Liver (tissue), 9 donors: Measurements from ENCODE around the gene LRRC8B. TPM values are rescaled to one million over a fixed set of nuclear protein-coding genes. Genes with fewer than 3 reads are reported as not detected.

Source experiments
- DNase-seq: peaks from one replicate; pipeline ENCODE4 v3.0.0-alpha.2; 2017; ENCODE audit warnings: low spot score
- H3K27ac ChIP-seq, 2 donors: one replicate each; pipeline ENCODE4 v1.7.0; 2013; ENCODE audit warnings: inconsistent platforms in 2 of 2, low read length in 2 of 2, control low read depth in 1 of 2, low read depth in 1 of 2, mild to moderate bottlenecking in 1 of 2
- H3K27me3 ChIP-seq, 4 donors: one replicate each; pipeline versions ENCODE4 v1.6.1 to v1.7.0; 2013; ENCODE audit warnings: low read length in 3 of 4, inconsistent platforms in 1 of 4, mild to moderate bottlenecking in 1 of 4, moderate library complexity in 1 of 4; ENCODE audit not compliant: control insufficient read depth in 4 of 4, insufficient read depth in 4 of 4
- H3K36me3 ChIP-seq, 4 donors: one replicate each; pipeline versions ENCODE4 v1.6.1 to v1.7.0; 2013; ENCODE audit warnings: low read length in 3 of 4, mild to moderate bottlenecking in 3 of 4, low read depth in 1 of 4, moderate library complexity in 1 of 4; ENCODE audit not compliant: control insufficient read depth in 4 of 4, insufficient read depth in 3 of 4
- H3K4me1 ChIP-seq, 4 donors: one replicate each; pipeline versions ENCODE4 v1.6.1 to v1.7.0; 2013; ENCODE audit warnings: low read length in 3 of 4, mild to moderate bottlenecking in 3 of 4, moderate library complexity in 1 of 4; ENCODE audit not compliant: control insufficient read depth in 4 of 4, insufficient read depth in 4 of 4
- H3K4me3 ChIP-seq, 3 donors: one replicate each; pipeline versions ENCODE4 v1.6.1 to v1.7.0; 2013; ENCODE audit warnings: low read length in 3 of 3, control low read depth in 1 of 3, low read depth in 1 of 3, mild to moderate bottlenecking in 1 of 3
- H3K9ac ChIP-seq, 2 donors: one replicate each; pipeline ENCODE4 v1.7.0; 2013; ENCODE audit warnings: low read length in 2 of 2, mild to moderate bottlenecking in 2 of 2, moderate library complexity in 2 of 2, control low read depth in 1 of 2, low read depth in 1 of 2
- H3K9me3 ChIP-seq, 4 donors: one replicate each; pipeline versions ENCODE4 v1.6.1 to v1.7.0; 2013; ENCODE audit warnings: low read length in 3 of 4; ENCODE audit not compliant: control insufficient read depth in 4 of 4
- ATF3 ChIP-seq: IDR thresholded peaks from 2 replicates; pipeline ENCODE4 v1.6.1; 2016; ENCODE audit warnings: antibody characterized with exemption
- CTCF ChIP-seq: fragments of 150-350 bp; IDR thresholded peaks from 2 replicates; pipeline ENCODE4 v1.5.1; 2017; ENCODE audit warnings: improper control_type of control experiment, low read depth, low read length; ENCODE audit not compliant: missing input control
- EGR1 ChIP-seq, 2 donors: IDR thresholded peaks; 2 replicates each; pipeline ENCODE4 v1.6.1; 2016 to 2018; ENCODE audit warnings: antibody characterized with exemption in 2 of 2, low read depth in 2 of 2
- FOXA1 ChIP-seq: IDR thresholded peaks from 2 replicates; pipeline ENCODE4 v1.6.1; 2016; ENCODE audit warnings: antibody characterized with exemption
- FOXA2 ChIP-seq: IDR thresholded peaks from 2 replicates; pipeline ENCODE4 v1.6.1; 2016; ENCODE audit warnings: antibody characterized with exemption
- GABPA ChIP-seq, 2 donors: IDR thresholded peaks in 1 of 2; conservative IDR thresholded peaks in 1 of 2; 2 replicates each; pipeline ENCODE4 v1.6.1; 2016; ENCODE audit warnings: antibody characterized with exemption in 2 of 2, mild to moderate bottlenecking in 1 of 2, moderate library complexity in 1 of 2
- HNF4A ChIP-seq, 2 donors: conservative IDR thresholded peaks; 2 replicates each; pipeline ENCODE4 v1.6.1; 2016; ENCODE audit warnings: antibody characterized with exemption in 2 of 2, mild to moderate bottlenecking in 2 of 2
- HNF4G ChIP-seq: IDR thresholded peaks from 2 replicates; pipeline ENCODE4 v1.6.1; 2016; ENCODE audit warnings: antibody characterized with exemption
- JUND ChIP-seq, 2 donors: IDR thresholded peaks; 2 replicates each; pipeline ENCODE4 v1.6.1; 2016; ENCODE audit warnings: antibody characterized with exemption in 2 of 2
- MAX ChIP-seq: IDR thresholded peaks from 2 replicates; pipeline ENCODE4 v1.6.1; 2016; ENCODE audit warnings: antibody characterized with exemption
- NR2F2 ChIP-seq: IDR thresholded peaks from 2 replicates; pipeline ENCODE4 v1.6.1; 2016; ENCODE audit warnings: antibody characterized with exemption
- RAD21 ChIP-seq, 2 donors: IDR thresholded peaks; 2 replicates each; pipeline ENCODE4 v1.6.1; 2016; ENCODE audit warnings: antibody characterized with exemption in 2 of 2, mild to moderate bottlenecking in 2 of 2
- RXRA ChIP-seq, 2 donors: IDR thresholded peaks; 2 replicates each; pipeline ENCODE4 v1.6.1; 2017 to 2018; ENCODE audit warnings: antibody characterized with exemption in 2 of 2, mild to moderate bottlenecking in 1 of 2
- SP1 ChIP-seq: IDR thresholded peaks from 2 replicates; pipeline ENCODE4 v1.6.1; 2018; ENCODE audit warnings: antibody characterized with exemption, mild to moderate bottlenecking
- TAF1 ChIP-seq: conservative IDR thresholded peaks from 2 replicates; pipeline ENCODE4 v1.6.1; 2016; ENCODE audit warnings: antibody characterized with exemption, mild to moderate bottlenecking
- YY1 ChIP-seq: IDR thresholded peaks from 2 replicates; pipeline ENCODE4 v1.6.1; 2016; ENCODE audit warnings: antibody characterized with exemption, mild to moderate bottlenecking
- ZBTB33 ChIP-seq: IDR thresholded peaks from 2 replicates; pipeline ENCODE4 v1.6.1; 2016; ENCODE audit warnings: antibody characterized with exemption
- WGBS: extraction: QIAGEN DNeasy Blood & Tissue Kit; methylation state at CpG from one replicate; pipeline ENCODE4 v1.1.7; 2013; 5-methylcytosine and 5-hydroxymethylcytosine counted together
- polyA plus RNA-seq, 2 donors: library from polyadenylated mRNA; stranded (reverse) in 1 of 2; unstranded in 1 of 2; fragments of 200-250 nt in 1 of 2; fragments of >200 nt in 1 of 2; fragmentation: Nextera tagmentation in 1 of 2; extraction: Ambion mirVana in 1 of 2; gene quantifications; one replicate each; pipeline versions ENCODE4 v1.2.1 to v1.2.3, GENCODE V29; 2013 to 2015
- total RNA-seq, 2 donors: library from RNA; depleted of rRNA; stranded (reverse); fragments of >200 nt; gene quantifications; one replicate each; pipeline ENCODE4 v1.2.3, GENCODE V29; 2014
- donor health status: healthy.
- donor health status: healthy.
- donor health status: healthy.
- donor health status: healthy.
- donor health status: healthy.

Gene LRRC8B
- total and polyA plus RNA-seq, 4 donors, result 1.2 to 4.3 (median 2.5) TPM

GRCh38 chr1:89532866-89533265 lies 8.2 kb downstream of the LRRC8B start:
- Histone ChIP-seq H3K4me3 (no peak overlapping the region), H3K27me3 (no peaks in the 10 kb centered on the region), H3K27ac (no peak overlapping the region), H3K9me3 (no peaks in the 10 kb centered on the region), H3K4me1 (no peaks in the 10 kb centered on the region), H3K9ac (no peak overlapping the region), H3K36me3 (no peaks in the 10 kb centered on the region)
- DNase-seq, result no peak
- TF ChIP-seq FOXA1 (no peak), TAF1 (no peak), MAX (no peak), FOXA2 (no peak), ATF3 (no peak), NR2F2 (no peak), GABPA (IDR thresholded peaks at IDR 0.05 in 1 of 2, conservative IDR thresholded peaks at IDR 0.05 in 1 of 2) (no peak), CTCF (no peak), HNF4G (no peak), EGR1 (IDR thresholded peaks at IDR 0.05; ENCODE audit: low read depth in 2 of 2) (no peak), JUND (IDR thresholded peaks at IDR 0.05) (no peak), HNF4A (conservative IDR thresholded peaks at IDR 0.05) (no peak), ZBTB33 (no peak), SP1 (no peak)
- 85% methylated on average over 1 of the region's 1 CpG for WGBS

- DNase-seq, result no peak
- TF ChIP-seq ZBTB33, result no peak
- TF ChIP-seq FOXA2, result no peak
- no peak for TF ChIP-seq JUND (IDR thresholded peaks at IDR 0.05)
- TF ChIP-seq TAF1, result no peak
- no peak for TF ChIP-seq HNF4A (conservative IDR thresholded peaks at IDR 0.05)
- TF ChIP-seq RAD21 (IDR thresholded peaks at IDR 0.05), result no peak
- TF ChIP-seq RXRA (IDR thresholded peaks at IDR 0.05), result no peak
- TF ChIP-seq SP1, result no peak
- TF ChIP-seq CTCF, result no peak
- no peak for TF ChIP-seq GABPA (IDR thresholded peaks at IDR 0.05 in 1 of 2, conservative IDR thresholded peaks at IDR 0.05 in 1 of 2)
- TF ChIP-seq FOXA1, result no peak
- no peak for TF ChIP-seq HNF4G
- no peak for TF ChIP-seq YY1
- H3K9me3 ChIP-seq, result no peaks in the 10 kb centered on the region
- H3K36me3 ChIP-seq, result no peaks in the 10 kb centered on the region
- no peak overlapping the region for H3K4me3 ChIP-seq
- H3K4me1 ChIP-seq, result no peaks in the 10 kb centered on the region
- WGBS, result 96% methylated on average over 2 of the region's 2 CpGs
- H3K9ac ChIP-seq, result no peak overlapping the region
- H3K27me3 ChIP-seq, result no peaks in the 10 kb centered on the region
- H3K27ac ChIP-seq, result no peak overlapping the region
Measured at GRCh38 chr1:89535537-89535936, 10.9 kb downstream of the LRRC8B start.
